Karpas-422 (cell line): ENCODE measurements around the gene RASL12. TPM values are rescaled to one million over a fixed set of nuclear protein-coding genes. Genes with fewer than 3 reads are reported as not detected.
"Not testable (repeated sequence)": the region's sequence is repeated elsewhere in the genome, so short reads cannot be mapped to it uniquely, and the experiment has no call there.

Source experiments
- DNase-seq: peaks from one replicate; pipeline ENCODE4 v3.0.0-alpha.2; 2015
- H2AFZ ChIP-seq: fragments of 200-600 bp; sonication (generic); 2 replicates; pipeline ENCODE4 v1.6.1; 2014; ENCODE audit warnings: antibody characterized with exemption, low read length, mixed read lengths
- H3K27ac ChIP-seq: fragments of 200-600 bp; sonication (generic); 2 replicates; pipeline ENCODE4 v1.5.1; 2014; ENCODE audit warnings: mild to moderate bottlenecking, low read length, moderate library complexity
- H3K27me3 ChIP-seq: fragments of 200-600 bp; sonication (generic); 2 replicates; pipeline ENCODE4 v1.6.1; 2014; ENCODE audit warnings: low read length, mixed read lengths
- H3K36me3 ChIP-seq: fragments of 200-600 bp; sonication (generic); 2 replicates; pipeline ENCODE4 v1.6.1; 2014; ENCODE audit warnings: low read length, mixed read lengths; ENCODE audit not compliant: insufficient read depth
- H3K4me1 ChIP-seq: fragments of 200-600 bp; sonication (generic); 2 replicates; pipeline ENCODE4 v1.6.1; 2014; ENCODE audit warnings: mild to moderate bottlenecking, low read length, mixed read lengths
- H3K4me2 ChIP-seq: fragments of 200-600 bp; sonication (generic); 2 replicates; pipeline ENCODE4 v1.6.1; 2014; ENCODE audit warnings: low read length, low read depth, mild to moderate bottlenecking; ENCODE audit not compliant: poor library complexity, severe bottlenecking
- H3K4me3 ChIP-seq: fragments of 200-600 bp; sonication (generic); 2 replicates; pipeline ENCODE4 v1.5.1; 2014; ENCODE audit warnings: mild to moderate bottlenecking, antibody characterized with exemption, low read length, mixed read lengths
- H3K79me2 ChIP-seq: fragments of 200-600 bp; sonication (generic); 2 replicates; pipeline ENCODE4 v1.6.1; 2014; ENCODE audit warnings: mild to moderate bottlenecking, low read length, mixed read lengths
- H3K9ac ChIP-seq: fragments of 200-600 bp; sonication (generic); 2 replicates; pipeline ENCODE4 v1.6.0; 2014; ENCODE audit warnings: low read length
- H3K9me2 ChIP-seq: fragments of 200-600 bp; sonication (generic), shearing (Covaris generic); replicated peaks from 2 replicates; pipeline ENCODE4 v1.6.0; 2014; ENCODE audit warnings: mild to moderate bottlenecking, low read length, moderate library complexity; ENCODE audit not compliant: insufficient read depth
- H3K9me3 ChIP-seq: fragments of 300-700, 200-600 bp; sonication (generic); 2 replicates; pipeline ENCODE4 v1.6.1; 2014; ENCODE audit warnings: low read length, mixed read lengths
- H4K20me1 ChIP-seq: fragments of 200-600 bp; sonication (generic); 2 replicates; pipeline ENCODE4 v1.6.1; 2014; ENCODE audit warnings: mild to moderate bottlenecking, antibody characterized with exemption, low read length, low read depth; ENCODE audit not compliant: insufficient read depth
- total RNA-seq: library from RNA; depleted of rRNA; stranded (reverse); fragments of >200 nt; shearing (Covaris generic); gene quantifications from 2 replicates; pipeline ENCODE4 v1.2.3, GENCODE V29; 2014; ENCODE audit warnings: low replicate concordance

RASL12 gene
- total RNA-seq, 1 experiment from 2014 or later = not detected

DNA sequence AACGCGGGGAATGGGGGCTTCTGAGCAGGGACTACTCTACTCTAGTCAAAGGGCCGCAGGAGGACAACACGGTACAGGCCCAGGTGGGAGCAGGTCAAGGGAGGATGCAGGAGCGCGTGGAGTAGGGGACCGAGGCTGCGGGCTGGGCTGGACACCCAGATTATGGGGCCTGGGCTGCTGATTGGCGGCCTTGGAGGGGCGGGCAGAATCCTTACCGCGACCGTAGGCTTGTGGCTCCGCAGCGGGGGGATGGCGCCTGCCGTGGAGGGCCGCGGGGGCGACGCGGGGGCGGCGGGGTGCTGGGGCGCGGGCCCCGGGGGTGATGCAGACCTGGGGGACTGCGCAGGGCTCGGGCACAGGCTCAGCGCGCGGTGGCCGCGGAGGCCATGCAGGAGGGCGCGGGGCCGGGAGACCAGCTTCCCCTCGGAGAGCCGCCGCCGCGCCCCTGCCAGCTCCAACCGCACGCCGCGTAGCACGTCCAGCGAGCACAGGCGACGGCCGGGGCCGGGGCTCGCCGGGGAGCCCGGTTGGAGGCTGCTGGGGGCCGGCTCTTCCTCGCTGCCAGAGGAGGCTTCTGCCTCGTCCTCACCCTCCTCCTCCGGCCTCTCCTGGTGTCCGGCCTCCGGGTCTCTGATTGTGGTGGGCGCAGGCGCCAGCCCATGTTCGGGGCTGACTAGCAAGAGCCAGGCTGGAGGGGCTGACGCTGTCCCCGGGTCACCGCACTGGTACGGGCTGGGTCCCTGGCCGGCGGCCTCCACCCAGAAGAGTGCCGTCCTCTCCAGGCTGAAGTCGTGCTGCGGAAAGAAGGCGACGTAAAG is 34.3 kb upstream of the RASL12 start:
- no peaks in the 10 kb centered on the region for H3K9me2 ChIP-seq
- H4K20me1 ChIP-seq = no peaks in the 10 kb centered on the region
- no peak overlapping the region for H3K27ac ChIP-seq
- H3K36me3 ChIP-seq = peaks cover 11% of the 10 kb centered on the region
- no peak overlapping the region for H2AFZ ChIP-seq
- no peaks in the 10 kb centered on the region for H3K27me3 ChIP-seq
- no peaks in the 10 kb centered on the region for H3K9me3 ChIP-seq
- H3K79me2 ChIP-seq = no peaks in the 10 kb centered on the region
- DNase-seq = no peak
- no peak overlapping the region for H3K4me3 ChIP-seq
- no peak overlapping the region for H3K9ac ChIP-seq
- H3K4me1 ChIP-seq = no peaks in the 10 kb centered on the region
- no peak overlapping the region for H3K4me2 ChIP-seq

DNA sequence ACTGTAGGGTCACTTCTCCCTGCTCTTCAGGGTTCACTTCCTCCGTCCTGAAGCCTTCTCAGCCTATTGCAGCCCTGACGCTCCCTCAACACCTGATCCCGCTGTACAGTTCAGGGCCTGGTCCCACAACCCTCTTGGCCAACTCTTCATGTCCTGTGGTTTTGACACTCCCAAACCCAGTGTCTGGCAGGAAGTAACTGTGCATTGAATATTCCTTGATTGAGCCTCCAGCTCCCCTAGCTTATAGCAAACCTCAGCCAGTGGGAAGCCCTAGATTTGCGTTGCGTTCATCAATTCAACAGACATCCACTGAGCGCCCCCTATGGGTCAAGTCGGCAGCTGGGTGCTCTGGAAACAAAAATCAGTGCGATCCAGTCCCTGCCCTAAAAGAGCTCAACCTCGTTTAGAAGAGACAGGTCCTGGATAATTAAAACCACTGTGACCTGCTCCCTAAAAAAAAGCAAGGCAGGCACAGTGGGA is 33.7 kb upstream of the RASL12 start:
- Histone ChIP-seq H3K4me1 (no peaks in the 10 kb centered on the region), H3K36me3 (peaks cover 11% of the 10 kb centered on the region), H4K20me1 (no peaks in the 10 kb centered on the region), H3K27me3 (no peaks in the 10 kb centered on the region), H2AFZ (no peak overlapping the region), H3K9ac (no peak overlapping the region), H3K9me3 (no peaks in the 10 kb centered on the region), H3K9me2 (no peaks in the 10 kb centered on the region), H3K4me2 (no peak overlapping the region), H3K79me2 (no peaks in the 10 kb centered on the region), H3K4me3 (no peak overlapping the region), H3K27ac (no peak overlapping the region)
- DNase-seq = peak; percentile 79

- no peak overlapping the region for H3K4me3 ChIP-seq
- H3K4me1 ChIP-seq = no peaks in the 10 kb centered on the region
- no peaks in the 10 kb centered on the region for H4K20me1 ChIP-seq
- H3K9ac ChIP-seq = no peak overlapping the region
- no peak for DNase-seq
- peaks cover 11% of the 10 kb centered on the region for H3K36me3 ChIP-seq
- H3K9me3 ChIP-seq = no peaks in the 10 kb centered on the region
- no peak overlapping the region for H3K27ac ChIP-seq
- no peaks in the 10 kb centered on the region for H3K9me2 ChIP-seq
- H3K79me2 ChIP-seq = no peaks in the 10 kb centered on the region
- no peak overlapping the region for H3K4me2 ChIP-seq
- no peak overlapping the region for H2AFZ ChIP-seq
- H3K27me3 ChIP-seq = no peaks in the 10 kb centered on the region
Measured at GRCh38 chr15:65100442-65100841, 32.7 kb upstream of the RASL12 start.

- H3K4me2 ChIP-seq, H4K20me1 ChIP-seq, H3K9ac ChIP-seq, DNase-seq, H3K79me2 ChIP-seq, H3K9me2 ChIP-seq, H3K4me3 ChIP-seq, H2AFZ ChIP-seq, H3K27ac ChIP-seq, H3K27me3 ChIP-seq, H3K9me3 ChIP-seq, H3K4me1 ChIP-seq: not testable (repeated sequence)
- peaks cover 11% of the 10 kb centered on the region for H3K36me3 ChIP-seq
Measured at GRCh38 chr15:65099801-65100200, 32.0 kb upstream of the RASL12 start.

- Histone ChIP-seq H3K9me3 (no peaks in the 10 kb centered on the region), H3K27me3 (no peaks in the 10 kb centered on the region), H3K36me3 (peaks cover 11% of the 10 kb centered on the region), H3K79me2 (no peaks in the 10 kb centered on the region), H3K4me1 (no peaks in the 10 kb centered on the region), H3K9me2 (no peaks in the 10 kb centered on the region), H3K9ac (no peak overlapping the region), H4K20me1 (no peaks in the 10 kb centered on the region), H3K4me3 (no peak overlapping the region), H2AFZ (no peak overlapping the region), H3K4me2 (no peak overlapping the region), H3K27ac (no peak overlapping the region)
- no peak for DNase-seq
Measured at GRCh38 chr15:65099336-65099735, 31.5 kb upstream of the RASL12 start.

DNA sequence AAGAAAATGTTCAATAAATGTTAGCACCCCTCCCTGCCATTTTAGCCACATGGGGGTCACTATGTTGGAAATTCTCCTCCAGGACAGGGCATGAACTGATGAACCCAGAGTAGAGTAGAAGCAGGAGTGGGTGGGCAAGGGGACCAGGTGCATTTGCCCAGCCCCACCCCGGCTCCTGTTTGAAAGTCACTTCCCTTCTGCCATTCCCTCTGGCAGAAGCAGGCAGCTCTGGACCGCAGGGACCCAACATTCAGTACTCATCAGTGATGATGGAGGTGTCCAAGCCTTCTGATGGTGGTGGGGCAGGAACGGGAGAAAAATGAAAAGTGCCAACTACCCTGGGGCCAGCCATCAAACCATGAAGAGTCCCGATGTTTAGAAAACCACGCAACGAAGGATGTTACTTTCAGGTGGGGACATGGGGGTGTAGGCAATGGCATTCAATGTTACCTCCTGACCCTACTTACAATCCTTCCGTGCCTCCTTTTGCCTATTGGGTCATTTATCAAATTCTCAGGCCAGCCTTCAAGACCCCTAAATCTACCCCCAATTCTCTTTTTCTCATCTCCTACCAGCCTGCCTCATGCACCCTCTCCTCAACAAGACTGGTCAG is 30.0 kb upstream of the RASL12 start:
- H3K36me3 ChIP-seq = peaks cover 11% of the 10 kb centered on the region
- no peak overlapping the region for H2AFZ ChIP-seq
- no peak for DNase-seq
- no peaks in the 10 kb centered on the region for H3K79me2 ChIP-seq
- H3K27me3 ChIP-seq = no peaks in the 10 kb centered on the region
- no peak overlapping the region for H3K4me2 ChIP-seq
- no peak overlapping the region for H3K4me3 ChIP-seq
- no peaks in the 10 kb centered on the region for H3K4me1 ChIP-seq
- H4K20me1 ChIP-seq = no peaks in the 10 kb centered on the region
- no peak overlapping the region for H3K9ac ChIP-seq
- H3K27ac ChIP-seq = no peak overlapping the region
- H3K9me3 ChIP-seq = no peaks in the 10 kb centered on the region
- no peaks in the 10 kb centered on the region for H3K9me2 ChIP-seq

DNA sequence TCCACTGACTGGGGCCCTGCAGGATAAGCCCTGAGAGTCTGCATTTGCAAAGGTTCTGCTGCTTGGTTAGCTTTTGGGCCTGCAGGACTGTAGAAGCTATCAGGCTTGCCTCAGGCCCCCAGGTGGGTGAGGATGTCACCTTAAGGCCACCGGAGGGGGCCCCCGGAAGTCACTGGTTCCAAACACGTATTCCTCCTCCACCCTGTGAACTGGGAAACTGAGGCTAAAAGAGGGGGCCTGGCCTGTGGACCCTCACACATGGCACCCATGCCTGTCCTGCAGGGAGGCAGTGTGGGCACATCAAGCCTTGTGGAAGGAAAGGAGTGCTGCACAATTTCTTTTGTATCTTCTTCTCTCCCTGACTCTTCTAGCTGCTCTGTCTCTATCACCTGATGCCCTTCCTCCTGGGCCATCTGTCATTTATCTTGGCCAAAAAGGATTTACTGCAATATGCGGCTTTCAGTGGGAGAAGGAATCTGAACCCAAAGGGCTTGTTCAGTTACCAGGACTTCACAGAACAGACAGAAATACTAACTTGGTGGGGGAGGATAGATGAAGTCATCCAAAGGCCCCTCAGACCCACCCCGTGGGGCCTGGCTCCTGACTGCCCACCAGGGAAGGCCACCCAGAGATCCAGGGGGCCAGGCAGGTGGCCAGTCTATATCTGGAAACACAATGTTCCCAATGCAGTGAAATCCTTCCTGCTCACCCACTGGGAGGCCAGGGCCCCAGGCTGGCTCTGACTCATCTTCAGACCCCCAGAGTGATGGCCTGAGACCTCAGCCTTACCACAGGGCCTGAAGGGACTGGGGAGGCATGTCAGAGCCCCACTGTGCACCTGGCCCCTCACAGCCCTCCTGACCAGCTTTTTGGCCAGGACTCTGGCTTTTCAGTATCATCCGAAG is 28.9 kb upstream of the RASL12 start:
- Histone ChIP-seq H3K27me3 (no peaks in the 10 kb centered on the region), H3K4me2 (no peak overlapping the region), H3K9me3 (no peaks in the 10 kb centered on the region), H3K79me2 (no peaks in the 10 kb centered on the region), H3K4me1 (no peaks in the 10 kb centered on the region), H3K27ac (no peak overlapping the region), H3K4me3 (no peak overlapping the region), H3K9ac (no peak overlapping the region), H3K36me3 (peaks cover 11% of the 10 kb centered on the region), H4K20me1 (no peaks in the 10 kb centered on the region), H2AFZ (no peak overlapping the region), H3K9me2 (no peaks in the 10 kb centered on the region)
- DNase-seq = no peak

DNA sequence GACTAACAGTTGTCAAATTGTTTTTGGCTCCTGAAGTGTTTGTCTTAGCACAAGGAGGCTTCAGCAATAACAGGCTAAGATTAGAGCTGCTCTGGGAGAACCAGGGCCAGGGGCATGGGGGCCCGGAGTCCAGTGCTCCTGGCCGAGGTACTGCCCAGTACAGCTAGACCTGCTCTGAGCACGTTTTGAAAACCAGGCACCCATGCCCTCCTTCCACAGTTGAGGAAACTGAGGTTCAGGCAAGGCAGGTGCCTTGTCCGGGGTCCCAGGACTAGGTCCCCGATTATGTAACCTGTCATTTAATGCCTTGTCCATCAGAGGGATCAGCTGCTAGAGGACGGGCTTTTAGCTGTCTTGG is 27.9 kb upstream of the RASL12 start:
- H3K4me2 ChIP-seq = no peak overlapping the region
- no peak overlapping the region for H3K4me3 ChIP-seq
- no peaks in the 10 kb centered on the region for H3K4me1 ChIP-seq
- no peaks in the 10 kb centered on the region for H3K9me2 ChIP-seq
- no peak overlapping the region for H3K27ac ChIP-seq
- DNase-seq = no peak
- H3K36me3 ChIP-seq = peaks cover 4% of the 10 kb centered on the region
- no peaks in the 10 kb centered on the region for H3K79me2 ChIP-seq
- no peak overlapping the region for H3K9ac ChIP-seq
- H3K9me3 ChIP-seq = no peaks in the 10 kb centered on the region
- H4K20me1 ChIP-seq = no peaks in the 10 kb centered on the region
- no peak overlapping the region for H2AFZ ChIP-seq
- no peaks in the 10 kb centered on the region for H3K27me3 ChIP-seq
